Choroid plexus epithelial cell (primary cell): ENCODE data around the gene MGP.

Experiments used
- DNase-seq: peaks from one replicate; pipeline ENCODE4 v3.0.0-alpha.2; 2010; ENCODE audit warnings: low read depth
- H3K4me3 ChIP-seq: 2 replicates; pipeline ENCODE4 v1.5.1; 2011; ENCODE audit warnings: low read depth, mild to moderate bottlenecking, control low read depth, low read length, moderate library complexity
- TF ChIP-seq, protein P1 (sequence below): conservative IDR thresholded peaks from 2 replicates; pipeline ENCODE4 v1.5.1; 2011; ENCODE audit warnings: low read depth, mild to moderate bottlenecking, control low read depth, inconsistent platforms, low read length, moderate library complexity

MGP gene

GRCh38 chr12:14846876-14847580 lies 38.6 kb downstream of the MGP start:
- TF ChIP-seq, protein P1, sequence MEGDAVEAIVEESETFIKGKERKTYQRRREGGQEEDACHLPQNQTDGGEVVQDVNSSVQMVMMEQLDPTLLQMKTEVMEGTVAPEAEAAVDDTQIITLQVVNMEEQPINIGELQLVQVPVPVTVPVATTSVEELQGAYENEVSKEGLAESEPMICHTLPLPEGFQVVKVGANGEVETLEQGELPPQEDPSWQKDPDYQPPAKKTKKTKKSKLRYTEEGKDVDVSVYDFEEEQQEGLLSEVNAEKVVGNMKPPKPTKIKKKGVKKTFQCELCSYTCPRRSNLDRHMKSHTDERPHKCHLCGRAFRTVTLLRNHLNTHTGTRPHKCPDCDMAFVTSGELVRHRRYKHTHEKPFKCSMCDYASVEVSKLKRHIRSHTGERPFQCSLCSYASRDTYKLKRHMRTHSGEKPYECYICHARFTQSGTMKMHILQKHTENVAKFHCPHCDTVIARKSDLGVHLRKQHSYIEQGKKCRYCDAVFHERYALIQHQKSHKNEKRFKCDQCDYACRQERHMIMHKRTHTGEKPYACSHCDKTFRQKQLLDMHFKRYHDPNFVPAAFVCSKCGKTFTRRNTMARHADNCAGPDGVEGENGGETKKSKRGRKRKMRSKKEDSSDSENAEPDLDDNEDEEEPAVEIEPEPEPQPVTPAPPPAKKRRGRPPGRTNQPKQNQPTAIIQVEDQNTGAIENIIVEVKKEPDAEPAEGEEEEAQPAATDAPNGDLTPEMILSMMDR: no peak
- H3K4me3 ChIP-seq: no peak overlapping the region
- DNase-seq: peak; percentile 47

DNA sequence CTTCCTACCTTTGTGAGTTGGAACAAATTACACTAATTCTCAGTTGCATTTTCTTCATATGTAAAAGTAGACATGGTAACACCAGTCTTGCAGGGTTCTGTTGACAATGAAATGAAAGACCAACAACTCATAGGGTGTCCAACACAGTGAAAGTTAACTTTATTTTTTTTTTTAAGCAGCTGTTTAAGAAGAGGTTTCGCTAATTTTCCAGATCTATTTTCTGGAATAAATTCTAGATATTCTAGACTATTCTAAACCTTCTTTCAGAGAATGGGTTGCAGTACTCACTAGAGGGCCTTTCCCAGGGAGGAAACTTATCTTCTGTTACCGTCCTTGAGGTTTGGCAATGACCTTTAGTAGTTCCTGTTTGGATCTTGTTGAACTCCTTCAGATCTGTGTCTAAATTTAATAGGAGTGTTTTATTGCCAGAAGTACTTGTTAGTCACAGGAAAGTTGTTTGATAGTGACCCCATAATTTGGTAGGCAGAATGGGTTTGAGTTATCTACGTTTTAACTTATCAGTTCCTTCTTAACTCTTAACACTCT lies 39.5 kb downstream of the MGP start:
- TF ChIP-seq, protein P1: peak; percentile 17
- H3K4me3 ChIP-seq: no peak overlapping the region
- no peak for DNase-seq

DNA sequence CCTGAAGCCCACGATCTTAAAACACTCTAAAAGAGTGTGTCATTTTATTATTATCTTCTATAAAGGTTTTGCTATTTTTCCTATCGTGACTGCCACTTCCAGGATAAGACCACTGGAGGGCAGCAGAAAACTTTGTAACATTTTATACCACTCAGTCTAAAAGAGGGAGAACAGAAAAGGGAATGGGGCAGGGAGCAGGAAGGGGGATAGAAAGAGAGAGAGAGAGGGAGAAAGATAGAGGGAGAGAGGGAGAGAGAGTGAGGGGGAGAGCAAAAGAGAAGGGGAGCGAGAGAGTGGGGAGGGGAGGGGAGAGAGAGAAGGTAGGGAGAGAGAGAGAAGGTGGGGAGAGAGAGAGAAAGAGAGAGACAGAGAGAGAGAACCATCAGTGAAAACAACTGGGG lies 40.3 kb downstream of the MGP start:
- DNase-seq: peak; percentile 78
- TF ChIP-seq, protein P1: peak; percentile 77
- H3K4me3 ChIP-seq: no peak overlapping the region

- no peak for DNase-seq
- TF ChIP-seq, protein P1: no peak
- no peak overlapping the region for H3K4me3 ChIP-seq
Observed at GRCh38 chr12:14844401-14844800, 41.3 kb downstream of the MGP start.

GRCh38 chr12:14843425-14843887 lies 42.2 kb downstream of the MGP start, which contains the start of gene ART4:
ART4 (minus strand) TSS chr12:14843526; CDS start chr12:14843113, 413 bp downstream.
- no peak within 1 kb of the TSS for H3K4me3 ChIP-seq
- TF ChIP-seq, protein P1: no peak
- no peak for DNase-seq

DNA sequence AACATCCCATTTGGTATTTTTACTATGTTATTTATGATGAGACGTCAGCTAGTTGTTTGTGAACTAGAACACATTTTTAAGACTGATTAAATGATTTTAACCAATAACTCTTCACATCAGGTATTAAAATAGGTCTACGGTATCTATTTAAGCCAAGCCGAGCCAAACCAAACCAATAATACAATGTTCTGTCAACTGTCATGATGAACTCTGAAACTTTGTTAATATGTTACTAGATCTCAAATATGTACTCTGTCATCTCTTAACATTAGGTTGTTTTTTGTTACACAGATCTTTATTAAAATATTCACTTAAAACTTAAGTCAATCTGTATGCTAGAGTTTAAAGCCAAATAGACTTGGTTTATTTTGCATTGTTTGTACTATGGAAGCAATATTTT lies 43.3 kb downstream of the MGP start:
- no peak for DNase-seq
- TF ChIP-seq, protein P1: no peak
- no peak overlapping the region for H3K4me3 ChIP-seq

DNA sequence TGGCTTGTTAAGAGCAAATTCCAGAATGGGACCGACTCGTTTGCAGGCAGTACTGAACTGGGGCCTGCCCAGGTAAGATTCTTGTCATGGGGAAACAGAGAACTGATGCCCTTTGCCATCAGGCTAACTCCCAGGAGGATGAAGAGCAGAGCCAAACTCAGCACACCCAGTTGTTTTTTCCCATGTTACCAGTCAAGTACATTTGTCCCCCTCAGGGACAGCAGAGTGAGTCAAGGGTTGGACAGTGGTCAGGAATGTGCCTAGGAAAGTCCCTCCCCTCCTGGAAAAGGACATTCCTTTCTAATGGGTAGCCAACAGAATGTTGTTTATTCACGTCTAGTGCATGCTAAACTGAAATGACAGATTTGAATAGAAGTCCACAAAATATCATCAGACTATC lies 43.9 kb downstream of the MGP start:
- TF ChIP-seq, protein P1: no peak

More for the DNA sequence above, 43.9 kb downstream of the MGP start:
- peak; percentile 53 for DNase-seq
- H3K4me3 ChIP-seq: no peak overlapping the region
